Activated CD4-positive, alpha-beta T cell treated with anti-CD3 and anti-CD28 coated beads, Interleukin-2, amount 50 U/mL, for 16 hours (primary cell): ENCODE results near the gene PPP2R3B.
"Not testable (repeated sequence)": the region's sequence is repeated elsewhere in the genome, so short reads cannot be mapped to it uniquely, and the experiment has no call there.

Experiments
- DNase-seq: peaks from one replicate; pipeline ENCODE4 v3.0.0-alpha.2; 2020

PPP2R3B gene

DNA sequence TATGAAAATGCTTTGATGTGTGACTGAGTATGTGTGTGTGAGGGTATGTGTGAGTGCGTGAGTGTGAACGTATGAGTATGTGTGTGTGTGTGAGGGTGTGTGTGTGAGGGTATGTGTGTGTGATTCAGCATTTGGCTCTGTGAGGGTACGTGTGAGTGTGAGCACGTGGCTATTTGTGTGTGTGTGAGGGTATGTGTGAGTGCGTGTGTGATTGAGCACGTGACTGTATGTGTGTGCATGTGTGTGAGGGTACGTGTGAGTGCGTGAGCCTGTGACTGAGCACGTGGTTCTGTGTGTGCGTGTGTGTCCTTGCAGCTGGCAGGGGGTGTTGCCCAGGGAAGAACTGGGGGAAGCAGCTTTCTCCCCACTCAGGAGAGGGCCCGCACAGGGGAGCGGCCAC lies 16.1 kb upstream of the PPP2R3B start:
- no peak for DNase-seq

DNA sequence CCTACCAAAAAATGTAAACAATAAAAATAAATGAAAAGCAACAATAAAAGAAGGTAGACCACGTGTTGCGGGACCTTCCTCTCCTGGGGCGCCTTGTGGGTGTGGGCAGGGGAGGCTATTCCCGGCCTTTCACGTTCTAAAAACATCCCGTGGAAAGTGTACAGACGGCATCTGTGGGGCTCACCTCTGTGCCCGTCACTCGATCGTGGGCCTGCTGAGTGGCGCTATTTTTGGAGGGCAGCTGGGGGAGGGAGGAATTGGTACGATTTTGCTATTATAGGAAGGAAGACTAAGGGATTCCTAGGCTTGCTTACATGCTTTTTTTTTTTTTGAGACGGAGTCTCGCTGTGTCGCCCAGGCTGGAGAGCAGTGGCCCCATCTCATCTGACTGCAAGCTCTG lies 13.6 kb upstream of the PPP2R3B start:
- no peak for DNase-seq

DNA sequence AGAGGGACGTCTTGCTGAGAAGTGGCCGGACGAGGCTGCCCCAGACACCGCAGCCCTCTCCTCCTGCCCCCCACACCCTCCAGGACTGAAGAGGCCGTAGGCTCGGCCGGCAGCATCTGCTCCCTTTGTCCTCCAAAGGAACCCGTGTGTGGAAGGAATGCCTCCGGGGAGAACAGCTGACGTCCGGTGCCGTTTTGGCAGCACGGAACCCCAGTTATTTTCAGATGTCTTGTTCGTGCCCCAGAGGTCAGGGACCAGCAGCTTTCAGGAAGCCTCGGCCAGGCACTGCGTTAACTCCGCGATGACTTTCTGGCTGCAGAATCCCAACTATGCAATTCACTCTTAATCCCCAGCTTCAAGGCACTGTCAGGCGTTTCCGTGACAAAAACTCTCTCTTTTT lies 10.9 kb upstream of the PPP2R3B start:
- DNase-seq: no peak

DNA sequence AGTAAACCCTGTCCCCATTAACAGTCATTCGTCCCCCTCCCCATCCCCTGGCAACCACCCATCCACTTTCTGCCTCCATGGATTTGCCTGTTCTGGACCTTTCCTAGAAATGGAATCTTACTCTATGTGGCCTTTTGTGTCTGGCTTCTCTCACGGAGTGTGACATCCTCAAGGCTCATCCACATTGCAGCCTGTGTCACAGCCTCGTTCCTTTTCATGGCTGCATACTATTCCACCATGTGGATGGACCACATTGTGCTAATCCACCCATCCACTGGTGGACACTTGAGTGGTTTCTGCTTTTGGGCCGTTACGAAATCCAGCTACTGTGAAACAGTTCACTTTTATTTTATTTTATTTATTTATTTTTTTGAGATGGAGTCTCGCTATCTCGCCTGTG lies 8.1 kb upstream of the PPP2R3B start:
- no peak for DNase-seq

DNA sequence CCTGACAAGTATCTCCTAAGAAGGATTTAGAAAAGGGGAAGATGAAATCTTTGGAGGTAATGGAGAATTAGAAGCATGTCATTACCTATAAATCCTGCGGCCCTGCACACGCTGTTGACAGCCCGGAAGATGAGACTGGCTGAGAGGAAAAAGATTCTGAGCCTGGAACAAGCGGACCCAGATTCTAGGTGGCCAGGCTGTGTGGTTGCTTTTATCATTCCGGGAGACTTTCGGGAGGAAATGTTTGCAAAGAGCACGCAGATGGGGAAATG lies 5.8 kb upstream of the PPP2R3B start:
- no peak for DNase-seq

DNA sequence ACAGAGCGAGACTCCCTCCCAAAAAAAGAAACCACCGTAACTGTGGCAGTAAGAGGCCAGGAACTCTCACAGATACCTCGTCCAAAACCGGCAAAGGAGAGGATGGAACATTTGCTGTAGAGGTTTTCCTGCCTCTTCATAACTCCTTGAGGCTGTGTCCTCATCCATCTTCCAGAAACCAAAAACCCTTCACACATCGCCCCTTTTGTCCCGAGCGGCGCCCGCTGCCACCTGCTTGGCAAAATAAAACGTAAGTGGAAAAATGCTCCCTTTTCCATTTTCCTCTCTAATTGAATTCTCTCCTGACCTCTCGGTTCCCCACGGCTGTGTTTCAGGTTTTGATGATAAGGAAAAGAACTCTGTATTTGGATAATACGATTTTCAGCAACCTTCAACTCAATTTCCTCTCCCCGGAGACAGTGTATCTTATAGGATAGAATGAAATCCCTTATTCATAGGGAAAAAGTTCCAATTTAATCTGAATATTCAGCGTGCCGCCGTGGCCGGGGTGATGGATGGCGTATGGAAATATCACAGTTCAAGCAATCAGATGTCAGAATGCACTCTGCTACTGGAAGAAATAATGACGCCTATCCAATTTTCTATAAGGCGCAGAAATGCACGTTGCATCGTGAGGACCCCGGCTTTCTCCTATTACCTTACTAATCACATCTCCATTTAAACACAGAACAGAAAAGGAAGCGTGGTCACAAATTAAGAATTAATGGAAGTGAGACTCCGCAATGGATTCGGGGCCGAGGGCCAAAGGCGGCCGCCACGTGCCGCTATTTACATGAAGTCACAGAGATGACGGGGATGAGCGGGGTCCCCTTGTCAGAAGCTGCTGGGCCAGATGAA lies 5.2 kb upstream of the PPP2R3B start:
- DNase-seq: no peak

DNA sequence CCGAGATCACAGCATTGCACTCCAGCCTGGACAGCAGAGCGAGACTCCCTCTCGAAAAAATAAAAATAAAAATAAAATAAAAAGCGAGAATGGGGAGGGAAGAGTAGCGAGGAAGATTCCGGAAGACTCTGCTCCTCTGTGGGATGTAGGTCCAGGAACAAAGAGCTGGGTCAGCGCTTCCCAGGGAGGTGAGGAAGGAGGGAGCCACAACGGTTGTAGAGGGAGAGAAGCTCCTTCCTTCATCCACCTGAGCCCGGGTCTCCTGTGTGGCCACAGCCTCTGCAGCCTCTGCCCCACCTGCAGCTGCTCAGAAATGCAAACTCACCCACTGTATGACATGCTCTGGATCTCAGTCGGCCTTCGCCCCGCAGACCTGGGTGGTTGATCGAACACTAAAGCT lies 3.8 kb upstream of the PPP2R3B start:
- no peak for DNase-seq

DNA sequence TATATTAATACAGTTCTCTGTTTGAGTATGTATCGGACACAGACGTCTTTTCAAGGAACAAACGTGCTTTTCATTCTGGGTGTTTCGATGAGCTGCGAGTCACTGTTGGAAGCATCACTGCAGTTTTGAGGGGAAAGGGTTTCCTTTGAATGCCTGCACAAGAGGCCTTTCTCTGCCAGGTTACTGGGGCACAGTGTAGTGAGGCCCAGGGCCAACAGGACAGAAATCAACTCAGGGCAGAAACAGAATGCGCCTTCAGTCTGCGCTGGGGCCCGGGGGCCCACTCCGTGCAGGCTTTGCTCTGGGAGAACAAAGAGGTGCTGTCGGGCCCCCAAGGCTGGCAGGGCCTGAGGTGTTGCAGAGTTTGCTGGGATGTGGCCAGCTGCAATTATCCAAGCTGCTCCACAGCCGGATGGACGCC lies 2.3 kb upstream of the PPP2R3B start:
- DNase-seq: no peak

DNA sequence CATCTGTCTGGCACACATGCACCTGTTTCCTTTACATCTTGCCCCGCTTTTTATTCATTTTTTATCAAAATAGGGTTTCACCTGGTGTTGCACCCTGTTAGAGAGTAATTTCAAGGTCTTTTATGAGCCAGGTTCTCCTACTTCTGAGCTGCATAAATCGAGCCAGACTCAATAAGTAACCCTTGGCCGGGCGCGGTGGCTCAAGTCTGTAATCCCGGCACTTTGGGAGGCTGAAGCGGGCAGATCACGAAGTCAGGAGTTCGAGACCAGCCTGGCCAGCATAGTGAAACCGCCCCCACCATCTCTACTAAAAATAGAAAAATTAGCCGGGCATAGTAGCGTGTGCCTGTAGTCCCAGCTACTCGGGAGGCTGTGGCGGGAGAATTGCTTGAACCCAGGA lies 1.0 kb upstream of the PPP2R3B start:
- DNase-seq: no peak

DNA sequence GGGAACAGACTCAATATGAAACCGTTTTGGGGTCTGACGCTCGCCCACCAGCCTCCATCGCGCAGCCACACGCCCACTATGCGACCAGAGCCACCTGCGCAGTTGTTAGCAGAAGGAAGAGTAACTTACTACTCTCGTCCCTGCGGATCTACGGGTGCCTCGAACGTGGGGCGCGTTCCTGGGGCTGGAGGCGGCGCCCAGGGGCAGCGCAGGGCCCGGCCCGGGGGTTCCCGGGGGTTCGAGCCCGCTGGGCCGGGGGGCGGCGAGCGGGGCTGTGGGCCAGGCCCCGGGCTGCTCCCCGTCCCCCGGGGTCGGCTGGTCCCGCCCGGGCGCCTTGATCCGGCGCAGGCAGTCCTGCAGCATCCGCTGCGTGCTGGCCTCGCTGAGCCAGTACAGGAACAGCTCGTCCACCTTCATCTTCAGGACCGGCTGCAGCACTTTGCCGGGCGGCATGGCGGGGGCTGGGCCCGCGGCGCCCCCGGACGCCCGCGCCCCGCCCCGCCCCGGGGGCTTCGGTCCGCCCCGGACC lies 404 bp downstream of the PPP2R3B start:
- DNase-seq: peak; percentile 28

DNA sequence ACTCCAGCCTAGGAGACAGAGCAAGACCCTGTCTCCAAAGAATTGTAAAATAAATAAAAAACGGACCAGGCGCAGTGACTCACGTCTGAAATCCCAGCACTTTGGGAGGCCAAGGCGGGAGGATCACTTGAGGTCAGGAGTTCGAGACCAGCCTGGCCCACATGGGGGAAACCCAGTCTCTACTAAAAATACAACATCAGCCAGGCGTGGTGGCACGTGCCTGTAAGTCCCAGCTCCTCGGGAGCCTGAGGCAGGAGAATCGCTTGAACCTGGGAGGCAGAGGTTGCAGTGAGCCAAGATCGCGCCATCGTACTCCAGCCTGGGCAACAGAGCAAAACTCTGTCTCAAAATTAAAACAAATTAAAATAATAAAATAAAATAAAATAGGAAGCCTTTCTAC lies 971 bp downstream of the PPP2R3B start:
- not testable (repeated sequence) for DNase-seq

DNA sequence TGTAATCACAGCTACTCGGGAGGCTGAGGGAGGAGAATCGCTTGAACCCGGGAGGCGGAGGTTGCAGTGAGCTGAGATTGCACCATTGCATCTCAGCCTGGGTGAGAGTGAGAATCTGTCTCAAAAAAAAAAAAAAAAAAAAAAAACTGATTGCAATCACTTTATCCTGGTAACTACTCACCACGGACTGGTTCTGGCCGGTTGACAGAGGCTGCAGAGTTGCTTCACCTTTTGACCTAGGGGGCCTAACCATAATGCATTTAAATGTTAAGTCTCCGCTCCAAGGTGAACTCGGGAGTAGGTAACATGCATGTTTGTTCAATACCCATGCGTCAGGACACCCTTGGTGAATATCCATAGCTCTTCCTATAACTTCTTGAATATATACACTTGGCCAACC lies 1.8 kb downstream of the PPP2R3B start:
- no peak for DNase-seq

DNA sequence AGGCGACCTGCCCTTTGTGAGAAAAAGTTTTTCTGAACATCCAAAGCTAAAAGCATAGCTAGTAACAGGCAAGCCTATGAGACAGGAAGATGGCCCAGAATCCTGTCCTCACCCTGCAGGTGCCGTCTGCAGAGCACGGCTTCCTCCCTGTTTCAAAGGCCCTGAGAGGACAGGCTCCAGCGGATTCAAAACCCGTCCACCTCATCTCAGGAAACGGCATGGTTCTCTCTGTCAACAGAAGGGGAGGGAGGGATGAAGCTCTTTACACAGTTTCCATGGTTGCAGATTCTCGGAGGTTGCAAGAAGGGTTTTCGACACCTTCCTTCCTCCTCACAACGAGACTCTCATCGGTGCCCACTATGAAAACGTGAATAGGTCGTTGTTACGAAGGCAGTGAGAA lies 8.3 kb downstream of the PPP2R3B start:
- DNase-seq: peak; percentile 38

DNA sequence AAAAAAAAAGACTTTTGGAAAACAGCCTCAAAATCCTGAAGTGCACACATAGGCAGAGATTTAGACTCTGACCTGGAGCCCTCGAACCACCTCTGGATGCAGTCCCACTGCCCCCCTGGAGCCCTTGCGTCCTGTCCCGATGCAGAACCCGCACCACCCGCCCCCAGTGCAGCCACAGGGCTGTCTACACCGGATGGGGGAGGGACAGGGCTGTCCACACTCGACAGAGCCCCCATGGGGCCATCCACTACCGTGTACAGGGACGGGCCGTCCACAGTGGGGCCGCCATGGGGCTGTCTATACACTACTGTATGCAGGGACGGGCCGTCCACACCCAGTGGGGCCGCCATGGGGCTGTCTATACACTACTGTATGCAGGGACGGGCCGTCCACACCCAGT lies 10.5 kb downstream of the PPP2R3B start:
- not testable (repeated sequence) for DNase-seq

DNA sequence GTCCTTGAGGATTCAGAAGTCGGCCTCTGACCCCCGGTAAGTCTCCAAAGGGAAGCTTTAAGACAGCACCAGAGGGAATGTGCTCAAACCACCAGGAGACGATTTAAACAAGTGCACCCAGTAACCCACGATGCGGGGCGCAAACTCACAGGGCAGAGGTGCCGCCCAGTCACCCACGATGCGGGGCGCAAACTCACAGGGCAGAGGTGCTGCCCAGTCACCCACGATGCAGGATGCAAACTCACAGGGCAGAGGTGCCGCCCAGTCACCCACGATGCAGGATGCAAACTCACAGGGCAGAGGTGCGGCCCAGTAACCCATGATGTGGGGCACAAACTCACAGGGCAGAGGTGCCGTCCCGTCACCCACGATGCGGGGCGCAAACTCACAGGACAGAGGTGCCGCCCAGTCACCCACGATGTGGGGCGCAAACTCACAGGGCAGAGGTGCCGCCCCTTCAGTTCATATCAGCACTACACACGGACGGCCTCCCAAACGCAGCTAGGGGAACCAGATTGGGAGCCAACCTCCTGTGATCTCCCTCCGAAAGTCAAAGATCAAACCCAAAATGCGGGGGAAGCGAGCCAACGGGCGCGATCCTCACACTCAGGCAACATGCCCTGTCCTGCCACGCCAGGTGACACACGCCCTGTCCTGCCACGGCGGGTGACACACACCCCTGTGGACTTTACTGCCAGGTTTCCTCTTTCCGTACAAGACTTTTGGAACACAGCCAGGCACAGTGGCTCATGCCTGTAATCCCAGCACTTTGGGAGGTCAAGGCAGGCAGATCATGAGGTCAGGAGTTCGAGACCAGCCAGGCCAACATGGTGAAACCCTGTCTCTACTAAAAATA lies 11.3 kb downstream of the PPP2R3B start:
- no peak for DNase-seq

DNA sequence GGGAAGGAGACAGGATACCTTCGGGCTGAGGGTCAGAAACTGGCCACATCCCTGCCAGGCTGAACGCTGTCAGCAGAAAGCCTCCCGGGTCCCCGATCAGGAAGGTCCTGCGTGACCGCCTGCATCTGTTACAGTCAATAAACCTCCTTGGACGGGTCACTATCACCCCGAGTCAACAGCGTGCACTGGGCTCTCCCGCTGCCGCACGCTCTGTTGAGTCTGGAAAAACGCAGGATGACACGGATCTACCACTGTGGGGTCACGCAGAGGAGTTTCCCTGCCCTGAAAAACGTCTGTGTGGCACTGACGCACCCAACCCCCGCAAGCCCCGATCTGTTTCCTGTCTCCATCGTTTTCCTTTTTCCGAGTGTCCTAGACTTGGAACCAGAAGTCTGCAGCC lies 12.1 kb downstream of the PPP2R3B start:
- DNase-seq: no peak

DNA sequence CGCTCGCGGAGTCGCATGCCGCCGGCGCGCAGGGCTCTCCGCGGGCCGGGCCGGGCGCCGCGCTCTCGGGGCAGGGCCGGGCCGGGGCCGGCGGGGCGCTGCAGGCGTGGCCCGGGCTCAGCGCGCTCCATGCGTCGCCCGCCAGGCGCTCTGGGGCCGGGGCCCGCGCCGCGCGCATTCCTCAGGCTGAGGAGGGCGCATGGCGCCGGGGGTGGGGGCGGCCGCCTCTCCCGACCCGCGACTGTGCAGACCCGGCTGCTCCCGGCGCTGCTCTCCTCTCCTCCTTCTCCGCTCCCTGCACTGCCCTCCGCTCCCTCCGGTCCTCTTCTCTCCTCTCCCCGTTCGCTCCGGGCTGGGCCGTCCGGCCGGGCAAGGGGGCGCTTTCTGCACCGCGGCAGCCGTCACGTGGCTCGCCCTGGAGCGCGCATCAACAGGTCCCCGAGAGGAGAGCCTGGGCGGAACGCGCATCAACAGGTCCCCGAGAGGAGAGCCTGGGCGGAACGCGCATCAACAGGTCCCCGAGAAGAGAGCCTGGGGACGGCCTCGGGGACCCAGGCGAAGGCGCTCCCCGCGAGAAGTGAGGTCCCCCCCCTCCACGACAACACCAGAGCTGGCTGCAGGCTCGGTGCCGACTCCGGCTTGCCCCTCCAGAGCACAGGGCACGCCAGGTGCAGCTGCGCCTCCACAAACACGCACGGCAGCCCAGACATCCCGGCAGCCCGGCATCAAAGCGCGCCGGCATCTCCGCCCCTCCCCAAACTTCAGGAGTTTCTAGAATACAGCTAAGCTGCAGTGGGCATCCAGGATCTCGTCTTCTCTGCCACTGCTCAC lies 12.9 kb downstream of the PPP2R3B start:
- peak; percentile 42 for DNase-seq

DNA sequence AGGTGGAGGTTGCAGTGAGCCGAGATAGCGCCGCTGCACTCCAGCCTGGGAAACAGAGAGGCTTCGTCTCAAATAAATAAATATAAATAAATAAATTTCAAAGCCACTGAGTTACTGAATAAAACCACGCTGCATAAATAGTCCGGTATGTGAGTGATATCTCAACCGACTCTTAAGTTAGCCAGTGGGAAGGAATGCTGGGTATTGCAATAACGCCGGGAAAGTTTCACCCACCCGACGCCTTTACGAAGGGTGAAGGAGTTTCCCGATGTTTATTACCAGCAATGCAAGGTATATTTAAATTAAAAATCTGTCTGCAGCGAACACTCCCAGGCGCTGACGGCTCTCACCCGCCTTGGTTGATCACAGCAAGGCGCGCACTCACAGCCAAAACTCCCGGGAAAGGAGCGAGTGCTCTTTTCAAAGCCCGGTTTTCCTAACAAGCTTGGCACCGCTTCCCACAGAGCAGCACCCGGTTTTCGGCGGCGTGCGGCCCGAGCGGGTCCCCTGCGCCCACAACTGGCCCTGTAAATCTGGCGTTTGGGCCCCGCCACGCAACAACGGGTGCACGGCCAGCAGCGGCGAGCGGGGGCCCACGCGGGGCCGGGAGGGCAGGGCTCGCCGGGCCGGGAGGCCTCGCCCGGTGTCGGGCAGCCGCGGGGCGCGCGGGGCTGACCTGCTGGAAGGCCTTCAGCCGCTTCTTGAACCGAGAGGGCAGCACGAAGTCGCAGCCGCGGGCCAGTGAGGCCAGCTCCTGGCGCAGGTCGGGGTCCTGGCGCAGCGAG lies 13.7 kb downstream of the PPP2R3B start:
- no peak for DNase-seq

DNA sequence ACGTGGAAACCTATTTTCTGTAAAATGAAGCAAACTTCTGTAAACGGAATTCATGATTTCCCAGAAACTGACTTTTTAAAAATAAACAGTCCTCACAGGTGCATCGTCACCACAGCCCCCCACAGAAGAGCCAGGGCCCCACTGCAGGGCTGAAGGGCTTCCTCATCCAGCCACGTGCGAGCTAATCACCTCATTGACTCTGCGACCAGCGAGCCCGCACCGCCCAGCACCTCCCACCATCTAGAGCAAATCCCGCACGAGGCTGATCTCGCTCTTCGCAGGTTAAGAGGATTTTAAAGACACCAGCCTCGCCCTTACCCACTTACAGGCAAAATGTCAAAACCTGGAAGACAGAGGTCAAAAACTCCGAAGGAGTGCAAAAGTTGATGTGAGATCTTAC lies 14.8 kb downstream of the PPP2R3B start:
- no peak for DNase-seq

DNA sequence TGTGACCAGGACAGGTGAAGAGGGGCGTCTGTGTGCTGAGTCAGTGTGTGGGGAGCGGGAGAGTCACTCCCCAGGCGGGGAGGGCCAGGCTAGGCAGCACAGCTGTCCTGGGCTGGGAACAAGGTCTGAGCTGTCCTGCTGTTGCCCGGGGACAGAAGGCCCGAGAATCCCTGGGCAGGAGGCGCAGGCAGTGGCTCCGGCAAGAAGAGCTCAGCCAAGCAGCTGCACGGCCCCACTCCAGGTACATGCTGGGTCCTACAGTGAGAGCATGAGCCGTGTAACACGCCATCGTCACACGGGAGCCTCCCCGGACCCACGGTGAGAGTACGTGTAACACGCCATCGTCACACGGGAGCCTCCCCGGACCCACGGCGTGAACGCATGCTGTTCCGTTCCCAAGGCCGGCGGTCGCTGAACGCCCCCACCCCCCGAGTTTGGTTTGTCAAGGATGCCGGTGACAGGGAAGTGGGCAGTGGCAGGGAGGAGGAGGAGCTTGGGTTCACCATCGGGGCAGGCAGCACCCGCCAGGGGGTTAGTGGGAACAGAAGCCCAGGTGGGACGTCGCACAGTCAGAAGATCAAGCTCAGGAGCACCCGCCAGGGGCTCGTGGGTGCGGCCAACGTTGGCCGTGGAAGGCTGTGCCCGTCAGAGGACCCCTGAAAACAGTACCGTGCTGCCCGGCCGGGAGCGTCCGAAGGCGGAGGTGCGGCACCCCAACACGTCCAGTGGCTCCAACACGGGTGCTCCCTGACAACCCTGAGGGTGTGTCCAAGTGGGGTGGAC lies 15.6 kb downstream of the PPP2R3B start:
- no peak for DNase-seq

DNA sequence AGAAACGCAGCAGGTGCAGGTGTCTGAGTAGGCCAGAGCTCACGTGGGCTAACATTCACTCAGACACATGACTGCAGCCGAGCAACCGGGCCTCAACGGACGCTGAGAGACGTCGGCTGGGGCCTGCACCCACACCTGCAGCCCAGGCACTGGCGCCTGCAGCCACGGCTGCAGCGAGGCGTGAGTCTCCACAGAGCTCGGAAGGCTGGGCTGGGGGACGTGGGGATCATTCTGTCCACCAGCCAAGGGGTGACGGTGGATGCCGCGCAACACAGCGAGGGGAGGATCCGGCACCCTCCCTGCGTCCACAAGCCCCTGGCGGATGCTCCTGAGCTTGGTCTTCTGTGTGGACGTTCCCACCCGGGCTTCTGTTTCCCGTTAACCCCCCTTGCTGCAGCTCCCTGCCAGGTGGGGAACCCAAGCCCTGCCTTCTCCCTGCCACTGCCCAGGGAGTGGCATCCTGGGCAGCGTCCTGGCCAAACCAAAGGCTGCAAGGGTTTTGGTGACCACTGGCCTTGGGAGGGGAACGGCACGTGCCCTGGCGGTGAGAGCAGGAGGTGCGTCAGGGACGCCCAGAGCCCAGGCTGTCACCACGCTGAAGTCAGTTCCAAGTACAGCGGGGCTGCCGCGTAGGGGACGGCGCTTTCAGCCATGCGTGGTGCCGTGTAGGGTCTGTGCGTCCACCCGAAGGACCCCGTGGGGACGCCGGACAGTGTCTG lies 16.3 kb downstream of the PPP2R3B start:
- no peak for DNase-seq
